DMS153 (cell line): ENCODE measurements around the gene DLG5.
"Not testable (repeated sequence)": the region's sequence is repeated elsewhere in the genome, so short reads cannot be mapped to it uniquely, and the experiment has no call there.

Experiments used
- DNase-seq: peaks from one replicate; lab custom pipeline; 2025; lab: John Stamatoyannopoulos, UW

The DLG5 gene

GRCh38 chr10:77792155-77792554 lies 134.4 kb downstream of the DLG5 start:
- DNase-seq = no peak

- DNase-seq = no peak
Measured at GRCh38 chr10:77791506-77791905, 135.0 kb downstream of the DLG5 start.

DNA sequence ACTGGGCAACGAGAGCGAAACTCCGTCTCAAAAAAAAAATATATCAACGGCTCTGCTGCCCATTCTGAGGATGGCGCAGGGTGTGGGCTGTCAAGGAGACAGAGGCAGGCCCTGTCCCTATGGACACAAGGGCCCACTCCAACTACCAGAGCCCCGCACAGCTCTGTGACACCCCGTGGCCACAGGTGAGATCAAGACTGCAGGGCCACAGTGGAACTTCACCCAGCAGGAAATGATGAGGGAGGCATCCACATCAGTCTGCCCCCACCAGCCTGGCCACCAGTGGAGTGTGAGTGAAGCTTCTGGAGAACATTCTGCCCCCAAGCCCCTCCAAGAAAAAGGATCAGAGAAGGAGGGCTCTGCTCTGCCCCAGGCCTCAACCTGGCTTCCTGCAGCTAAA lies 136.7 kb downstream of the DLG5 start:
- no peak for DNase-seq

GRCh38 chr10:77789016-77789415 lies 137.5 kb downstream of the DLG5 start:
- no peak for DNase-seq

GRCh38 chr10:77788496-77789010 lies 138.0 kb downstream of the DLG5 start:
- DNase-seq = no peak

GRCh38 chr10:77787440-77787839 lies 139.1 kb downstream of the DLG5 start:
- DNase-seq = no peak

GRCh38 chr10:77784856-77785255 lies 141.7 kb downstream of the DLG5 start:
- DNase-seq = no peak

DNA sequence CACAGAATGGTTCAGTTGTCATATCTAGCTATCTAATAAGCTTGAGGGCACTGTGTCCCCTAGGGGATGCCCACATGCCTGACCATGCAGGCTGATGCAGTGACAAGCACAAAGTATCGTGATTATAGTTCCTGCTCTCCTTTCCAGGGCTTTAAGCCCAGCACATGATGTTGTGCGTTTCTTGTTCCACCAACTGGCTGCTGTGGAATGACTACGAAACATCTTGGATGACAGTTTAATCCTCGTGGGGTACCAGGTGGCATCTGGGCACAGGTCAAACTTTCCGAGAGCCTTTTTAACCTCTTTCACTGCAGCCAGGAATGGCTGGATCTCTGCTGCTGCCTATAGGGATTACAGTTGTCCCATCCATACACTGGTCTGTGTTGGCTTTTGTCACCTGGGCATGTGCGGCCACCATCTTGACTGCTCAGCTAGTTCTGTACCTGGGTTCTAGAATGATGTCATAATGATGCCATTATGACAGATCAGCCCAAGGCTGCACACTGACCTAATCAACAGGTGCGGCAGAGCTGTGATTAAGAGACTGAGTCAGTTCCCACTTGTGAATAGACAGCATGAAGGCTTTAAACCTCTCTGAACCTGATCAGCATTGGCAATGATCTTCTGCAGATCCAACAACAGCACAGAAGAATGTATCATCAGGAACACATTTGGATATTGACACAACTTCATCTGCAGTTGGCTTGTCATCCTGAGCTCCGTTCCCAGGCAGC lies 144.1 kb downstream of the DLG5 start:
- no peak for DNase-seq

GRCh38 chr10:77781451-77782327 lies 144.9 kb downstream of the DLG5 start:
- no peak for DNase-seq

DNA sequence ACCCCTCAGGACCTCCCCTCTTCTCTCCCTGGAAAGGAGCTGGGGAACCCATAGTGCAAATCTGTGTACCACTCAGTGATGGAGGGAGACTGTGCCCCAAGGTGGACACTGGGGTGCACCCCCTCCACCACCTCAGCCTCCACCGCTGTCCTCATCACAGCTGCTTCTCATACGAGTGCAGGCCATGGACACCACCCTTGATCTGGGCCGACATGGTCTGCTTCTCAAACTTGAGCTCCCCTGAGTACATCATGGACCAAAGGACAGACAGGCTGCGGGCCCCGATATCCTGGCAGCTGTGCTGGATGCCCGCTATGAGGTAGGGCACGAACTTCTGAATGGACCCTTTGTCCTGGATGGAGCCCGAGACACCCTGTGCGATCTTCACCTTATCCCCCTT lies 146.4 kb downstream of the DLG5 start:
- DNase-seq = no peak

- DNase-seq = no peak
Measured at GRCh38 chr10:77776487-77776886, 150.1 kb downstream of the DLG5 start.

DNA sequence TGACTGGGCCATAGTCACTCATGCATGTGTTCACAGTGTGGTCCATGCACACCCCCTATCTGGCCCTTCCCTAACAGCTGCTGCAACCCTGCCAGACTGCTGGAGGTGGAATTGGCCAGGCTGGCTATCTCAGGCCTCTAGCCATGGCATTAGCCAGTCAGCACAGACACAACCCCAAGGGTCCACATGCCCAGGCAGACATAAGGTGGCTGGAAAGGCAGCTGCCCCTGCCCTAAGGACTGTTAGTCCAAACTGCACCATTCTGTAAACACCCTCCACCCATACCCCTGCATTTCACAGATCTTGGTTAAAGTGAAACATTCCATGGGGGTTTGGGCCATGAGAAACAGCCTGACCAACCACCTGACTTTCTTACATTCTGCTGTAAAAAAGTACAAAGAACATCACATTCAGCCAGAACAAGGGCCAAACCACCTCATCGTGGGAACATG lies 151.6 kb downstream of the DLG5 start:
- no peak for DNase-seq

DNA sequence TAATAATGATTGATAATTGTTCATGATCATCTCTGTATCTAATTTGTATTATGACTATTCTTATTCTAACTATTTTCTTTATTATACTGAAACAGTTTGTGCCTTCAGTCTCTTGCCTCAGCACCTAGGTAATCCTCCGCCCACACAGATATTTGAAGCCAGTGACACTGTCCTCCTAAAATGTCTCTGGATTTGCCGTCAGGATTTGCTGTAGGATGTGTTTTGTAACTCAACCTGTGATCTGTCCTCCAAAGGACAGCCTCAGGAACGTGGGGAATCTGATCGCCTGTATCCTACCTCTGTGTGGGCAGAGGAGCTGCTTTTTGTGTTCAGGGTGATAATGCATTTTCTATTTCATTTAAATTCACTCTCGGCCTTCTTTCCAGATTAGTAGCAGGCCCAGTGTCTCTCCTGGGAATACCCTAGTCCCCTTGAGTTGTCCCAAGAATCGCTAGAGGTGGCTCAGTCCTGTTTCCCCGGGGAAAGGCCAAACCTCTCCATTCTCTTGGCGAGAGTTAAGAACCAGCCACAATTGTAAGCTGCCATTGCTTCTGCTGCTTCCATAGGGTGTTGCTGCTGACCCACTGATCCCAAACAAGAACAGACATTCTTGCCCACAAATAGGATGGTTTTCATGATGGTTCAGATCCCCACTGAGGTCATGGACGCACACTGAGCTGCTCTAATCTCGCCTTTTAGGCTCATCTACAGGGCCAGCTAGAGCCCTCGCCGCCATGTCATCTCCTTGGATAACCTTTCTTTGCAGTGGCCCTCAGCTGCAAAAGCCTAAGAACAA lies 152.7 kb downstream of the DLG5 start:
- no peak for DNase-seq

DNA sequence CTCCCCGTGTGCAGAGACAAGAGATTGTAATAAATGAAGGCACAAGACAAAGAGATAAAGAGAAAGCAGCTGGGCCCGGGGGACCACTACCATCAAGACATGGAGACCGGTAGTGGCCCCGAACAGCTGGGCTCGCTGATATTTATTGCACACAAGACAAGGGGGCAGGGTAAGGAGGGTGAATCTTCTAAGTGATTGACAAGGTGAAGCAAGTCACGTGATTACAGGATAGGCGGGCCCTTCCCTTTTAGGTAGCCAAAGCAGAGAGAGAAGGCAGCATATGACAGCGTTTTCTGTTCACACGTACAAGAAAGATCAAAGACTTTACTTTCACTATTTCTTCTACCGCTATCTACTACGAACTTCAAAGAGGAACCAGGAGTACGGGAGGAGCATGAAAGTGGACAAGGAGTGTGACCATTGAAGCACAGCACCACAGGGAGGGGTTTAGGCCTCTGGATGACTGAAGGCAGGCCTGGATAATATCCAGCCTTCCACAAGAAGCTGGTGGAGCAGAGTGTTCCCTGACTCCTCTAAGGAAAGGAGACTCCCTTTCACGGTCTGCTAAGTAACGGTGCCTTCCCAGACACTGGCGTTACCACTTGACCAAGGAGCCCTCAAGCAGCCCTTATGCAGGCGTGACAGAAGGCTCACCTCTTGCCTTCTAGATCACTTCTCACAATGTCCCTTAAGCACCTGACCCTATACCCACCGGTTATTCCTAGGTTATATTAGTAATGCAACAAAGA lies 153.5 kb downstream of the DLG5 start:
- not testable (repeated sequence) for DNase-seq

DNA sequence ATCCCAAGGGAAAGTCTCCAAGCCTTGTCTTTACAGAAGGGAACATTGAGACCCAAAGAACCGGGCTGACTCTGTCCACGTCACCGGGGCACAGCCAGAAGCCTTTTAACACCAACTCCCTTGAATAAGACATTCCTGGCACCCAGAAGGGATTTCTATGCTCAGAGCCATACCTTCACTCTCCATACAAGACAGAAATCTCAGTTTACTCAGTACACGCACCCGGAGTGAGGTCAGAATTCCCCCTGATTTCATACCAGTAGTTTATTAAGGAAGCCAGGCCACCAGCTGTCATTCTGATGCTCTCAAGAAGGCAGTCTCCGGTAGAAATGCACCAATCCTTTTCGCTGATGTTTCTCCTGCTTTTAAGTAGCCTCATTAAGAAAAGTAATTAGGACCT lies 154.7 kb downstream of the DLG5 start:
- no peak for DNase-seq

GRCh38 chr10:77771450-77771849 lies 155.1 kb downstream of the DLG5 start:
- no peak for DNase-seq

DNA sequence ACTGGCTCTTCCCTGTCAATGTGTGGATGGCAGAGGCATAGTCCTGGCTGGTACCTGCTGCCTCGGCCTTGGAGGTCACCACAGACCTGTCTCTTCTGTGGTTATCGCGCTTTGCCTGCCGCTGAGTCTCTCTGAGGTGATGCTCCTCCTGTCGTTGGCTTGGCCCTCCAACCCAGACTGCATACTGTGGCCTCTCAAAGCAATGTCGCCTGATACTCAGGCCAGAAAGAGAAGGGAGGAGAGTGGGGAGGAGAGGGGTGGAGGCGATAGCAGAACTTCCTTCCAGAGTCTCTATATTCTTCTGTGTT lies 155.7 kb downstream of the DLG5 start:
- DNase-seq = no peak

DNA sequence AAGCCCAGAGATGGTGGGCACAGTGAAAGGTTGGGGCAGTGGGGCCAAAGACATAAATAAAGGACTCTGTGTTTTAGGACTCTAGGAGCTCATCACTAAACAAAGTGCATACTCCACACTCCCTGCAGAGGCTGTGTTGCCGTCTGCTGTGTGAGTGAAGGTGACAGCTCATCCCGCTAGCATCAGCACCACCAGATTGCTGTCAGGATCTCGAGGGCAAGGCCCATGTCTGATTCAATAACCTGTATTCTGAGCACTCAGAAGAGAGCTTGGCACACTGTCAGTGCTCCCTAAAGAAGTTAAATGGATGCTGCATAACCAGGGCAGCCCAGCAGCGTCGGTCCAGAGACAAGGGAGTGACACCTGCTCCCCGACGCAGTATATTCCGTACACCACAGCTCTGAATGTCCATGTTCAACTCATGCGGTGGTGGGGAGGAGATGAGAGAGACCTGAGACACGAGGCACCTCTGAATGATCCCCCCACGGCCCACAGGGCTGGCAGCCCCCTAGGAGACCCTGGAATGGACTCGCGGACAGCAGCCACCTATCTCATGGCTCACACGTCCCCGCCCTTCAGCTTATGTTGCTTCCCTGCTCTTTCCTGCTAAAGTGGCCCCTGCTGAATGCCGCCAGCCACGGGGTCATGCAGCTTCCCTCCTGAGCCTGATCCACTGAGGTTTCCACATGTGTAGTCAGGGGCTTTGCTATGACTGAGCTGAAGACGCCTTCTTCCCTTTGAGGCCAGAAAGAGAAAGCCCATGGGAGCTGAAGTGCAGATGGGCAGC lies 156.3 kb downstream of the DLG5 start:
- no peak for DNase-seq

DNA sequence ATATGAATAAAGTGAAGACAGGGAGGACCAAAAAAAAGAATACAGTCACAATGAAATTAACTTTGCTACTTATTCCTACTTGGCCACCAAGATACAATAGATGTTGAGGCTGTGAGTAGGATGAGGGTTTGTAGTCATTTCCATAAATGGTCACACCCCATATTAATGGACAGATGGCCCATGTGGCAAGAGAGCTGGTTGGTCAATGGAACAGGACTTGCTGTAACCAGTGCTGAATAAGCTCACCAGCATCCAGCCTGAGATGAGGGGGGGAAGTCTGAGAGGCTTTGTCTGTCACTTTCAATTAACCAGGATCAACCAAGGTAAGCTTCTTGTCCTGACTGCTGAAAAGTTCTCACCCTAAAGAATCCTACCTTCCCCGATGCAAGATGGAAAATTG lies 158.5 kb downstream of the DLG5 start:
- DNase-seq = no peak

GRCh38 chr10:77763453-77764430 lies 162.8 kb downstream of the DLG5 start:
- no peak for DNase-seq
